GM19328 (cell line): Measurements from ENCODE around the gene TRIP13.
"Not testable (repeated sequence)": the region's sequence is repeated elsewhere in the genome, so short reads cannot be mapped to it uniquely, and the experiment has no call there.

Source experiments
- ATAC-seq: cut with Tn5 transposase; IDR thresholded peaks from one replicate; pipeline ENCODE4 v1.9.1; 2021; ENCODE audit warnings: mild to moderate bottlenecking, moderate library complexity; ENCODE audit not compliant: unreplicated experiment

TRIP13 gene

DNA sequence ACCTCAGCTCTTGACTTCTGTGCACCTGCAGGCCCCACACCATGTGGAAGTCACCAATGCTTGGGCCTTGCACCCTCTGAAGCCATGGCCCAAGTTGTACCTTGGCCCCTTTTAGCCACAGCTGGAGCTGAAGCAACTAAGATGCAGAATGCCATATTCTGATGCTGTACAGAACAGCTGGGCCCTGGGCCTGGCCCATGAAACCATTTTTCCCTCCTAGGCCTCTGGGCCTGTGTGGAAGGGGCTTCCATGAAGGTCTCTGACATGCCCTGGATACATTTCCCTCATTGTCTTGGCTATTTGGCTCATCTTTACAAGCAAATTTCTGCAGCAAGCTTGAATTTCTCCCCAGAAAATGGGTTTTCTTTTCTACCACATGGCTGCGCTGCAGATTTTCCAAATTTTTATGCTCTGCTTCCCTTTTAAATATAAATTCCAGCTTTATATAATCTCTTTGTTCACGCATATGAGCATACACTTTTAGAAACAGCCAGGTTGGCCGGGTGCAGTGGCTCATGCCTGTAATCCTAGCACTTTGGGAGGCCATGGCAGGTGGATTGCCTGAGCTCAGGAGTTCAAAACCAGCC, 41.8 kb downstream of the TRIP13 start:
- ATAC-seq, result not testable (repeated sequence)

DNA sequence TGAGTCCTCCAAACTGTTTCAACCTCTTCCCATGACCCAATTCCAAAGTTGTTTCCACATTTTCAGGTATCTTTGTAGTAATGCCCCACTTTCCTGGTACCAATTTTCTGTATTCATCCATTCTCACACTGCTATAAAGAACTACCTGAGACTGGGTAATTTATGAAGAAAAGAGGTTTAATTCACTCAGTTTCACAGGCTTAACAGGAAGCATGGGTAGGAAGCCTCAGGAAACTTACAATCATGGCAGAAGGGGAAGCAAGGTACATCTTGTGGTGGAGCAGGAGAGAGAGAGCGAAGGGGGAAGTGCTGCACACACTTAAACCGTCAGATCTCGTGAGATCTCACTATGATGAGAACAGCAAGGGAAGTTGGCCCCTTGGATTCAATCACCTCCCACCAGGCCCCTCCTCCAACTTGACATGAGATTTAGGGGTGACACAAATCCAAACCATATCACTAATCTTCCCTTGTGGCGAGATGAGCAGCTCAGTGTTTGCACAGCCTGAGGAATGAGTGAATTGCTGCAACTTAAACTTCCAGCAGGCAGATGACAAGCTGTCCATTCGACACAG, 42.9 kb downstream of the TRIP13 start:
- no peak for ATAC-seq

DNA sequence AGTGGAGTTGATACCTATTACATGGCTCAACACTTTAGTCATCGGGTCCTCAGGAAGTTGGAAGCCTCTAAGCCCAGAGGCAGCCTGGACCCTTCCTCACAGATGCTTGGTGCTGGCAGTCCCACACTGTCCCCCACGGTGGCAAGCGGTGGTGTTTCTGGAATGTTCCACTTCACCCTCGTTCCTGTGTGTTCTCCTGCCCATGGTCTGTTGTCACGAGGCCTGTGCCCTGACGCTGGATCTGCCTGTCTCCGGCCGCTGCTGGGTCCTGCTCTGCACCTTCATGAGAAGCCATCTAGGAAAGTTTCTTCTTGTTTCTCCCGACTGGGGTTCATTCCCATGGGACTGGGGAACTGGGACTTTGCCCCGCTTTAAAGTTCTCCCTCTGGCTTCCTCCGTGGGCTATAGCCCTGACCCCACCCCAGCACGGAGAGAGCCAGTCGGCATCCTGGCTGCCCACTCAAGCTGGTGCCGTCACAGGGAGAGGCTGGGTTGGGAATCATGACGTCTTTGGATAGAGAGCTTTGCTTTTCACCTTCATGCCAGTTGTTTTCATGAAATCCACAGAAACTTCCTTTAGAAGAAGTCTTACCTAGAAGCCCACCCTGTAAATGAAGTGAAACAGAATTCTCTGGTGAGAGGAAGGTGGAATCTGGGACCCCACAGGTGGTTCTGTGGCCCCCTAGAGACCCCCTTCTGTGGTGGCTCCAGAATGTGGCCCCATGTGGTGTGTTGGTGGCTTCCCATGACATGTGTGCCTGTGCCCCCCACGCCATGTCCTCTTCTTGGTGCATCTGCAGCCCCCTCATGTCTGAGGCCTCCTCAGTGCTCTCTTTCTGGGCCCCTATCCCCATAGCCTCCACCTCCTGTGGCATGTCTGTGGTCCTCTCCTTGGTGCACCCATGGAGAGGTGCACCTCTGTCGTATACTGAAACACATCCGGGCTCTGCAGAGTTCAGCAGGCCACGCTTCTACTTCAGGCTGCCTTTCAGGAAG, 43.8 kb downstream of the TRIP13 start:
- ATAC-seq, result no peak

DNA sequence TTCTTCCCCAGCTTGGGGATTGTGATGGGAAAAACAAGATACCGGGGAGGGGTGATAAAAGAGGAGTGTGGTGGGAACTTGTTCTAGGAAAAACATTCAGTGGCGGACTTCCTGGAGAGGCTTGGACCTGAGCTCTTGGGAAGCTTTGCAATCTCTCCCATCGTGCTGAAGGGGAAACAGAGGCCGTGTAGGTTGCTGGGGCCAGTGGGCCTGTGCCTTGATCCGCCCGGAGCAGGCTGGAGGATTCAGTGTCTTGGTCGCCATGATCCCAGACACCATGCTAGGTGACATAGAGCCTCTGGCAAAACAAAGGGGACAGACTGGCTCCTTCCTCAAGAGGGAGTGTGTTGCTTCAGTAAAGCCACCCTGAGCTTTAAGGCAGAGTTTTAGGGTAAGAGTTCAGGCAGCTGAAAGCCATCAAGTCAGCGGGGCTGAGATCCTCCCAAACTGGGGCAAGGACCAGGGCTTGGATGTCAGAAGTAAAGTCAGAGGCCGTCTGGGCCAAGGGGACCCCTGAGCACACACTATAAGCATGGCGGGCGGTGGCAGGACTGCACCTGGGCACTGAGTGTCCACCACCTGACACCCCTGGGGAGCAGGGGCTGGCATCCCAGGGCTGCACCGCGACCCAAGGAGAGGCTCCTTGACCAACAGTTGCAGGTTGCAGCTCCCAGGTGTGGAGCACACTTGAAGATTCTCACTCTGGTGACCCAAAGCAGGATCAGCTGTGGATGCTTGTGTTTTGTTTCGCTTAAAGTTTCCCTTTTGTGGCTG, 44.7 kb downstream of the TRIP13 start:
- no peak for ATAC-seq

DNA sequence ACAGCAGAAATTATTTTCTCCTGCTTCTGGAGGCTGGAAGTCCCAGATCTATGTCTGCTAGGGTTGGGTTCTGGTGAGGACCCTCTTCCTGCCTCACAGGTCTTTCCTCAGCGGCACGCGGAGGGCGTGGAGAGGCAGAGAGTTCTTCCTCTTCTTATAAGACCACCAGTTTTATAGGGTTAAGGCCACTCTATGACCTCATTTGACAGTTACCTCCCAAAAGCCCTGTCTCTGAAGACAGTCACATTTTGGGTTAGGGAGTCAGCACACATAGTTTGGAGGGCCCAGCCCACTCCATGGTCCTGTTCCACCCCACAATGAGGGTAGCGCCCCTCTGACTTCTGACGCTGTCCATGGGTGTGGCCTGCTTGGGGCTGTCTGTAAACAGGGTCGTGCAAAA, 46.7 kb downstream of the TRIP13 start:
- ATAC-seq, result no peak

DNA sequence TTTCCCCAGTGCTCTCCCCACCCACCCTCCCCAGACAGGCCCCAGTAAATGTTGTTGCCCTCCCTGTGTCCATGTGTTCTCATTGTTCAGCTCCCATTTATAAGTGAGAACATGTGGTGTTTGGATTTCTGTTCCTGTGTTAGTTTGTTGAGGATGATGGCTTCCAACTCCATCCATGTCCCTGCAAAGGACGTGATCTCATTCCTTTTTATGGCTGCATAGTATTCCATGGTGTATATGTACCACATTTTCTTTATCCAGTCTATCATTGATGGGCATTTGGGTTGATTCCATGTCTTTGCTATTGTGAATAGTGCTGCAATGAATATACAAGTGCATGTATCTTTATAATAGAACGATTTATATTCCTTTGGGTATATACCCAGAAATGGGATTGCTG, 48.1 kb downstream of the TRIP13 start:
- ATAC-seq, result not testable (repeated sequence)

DNA sequence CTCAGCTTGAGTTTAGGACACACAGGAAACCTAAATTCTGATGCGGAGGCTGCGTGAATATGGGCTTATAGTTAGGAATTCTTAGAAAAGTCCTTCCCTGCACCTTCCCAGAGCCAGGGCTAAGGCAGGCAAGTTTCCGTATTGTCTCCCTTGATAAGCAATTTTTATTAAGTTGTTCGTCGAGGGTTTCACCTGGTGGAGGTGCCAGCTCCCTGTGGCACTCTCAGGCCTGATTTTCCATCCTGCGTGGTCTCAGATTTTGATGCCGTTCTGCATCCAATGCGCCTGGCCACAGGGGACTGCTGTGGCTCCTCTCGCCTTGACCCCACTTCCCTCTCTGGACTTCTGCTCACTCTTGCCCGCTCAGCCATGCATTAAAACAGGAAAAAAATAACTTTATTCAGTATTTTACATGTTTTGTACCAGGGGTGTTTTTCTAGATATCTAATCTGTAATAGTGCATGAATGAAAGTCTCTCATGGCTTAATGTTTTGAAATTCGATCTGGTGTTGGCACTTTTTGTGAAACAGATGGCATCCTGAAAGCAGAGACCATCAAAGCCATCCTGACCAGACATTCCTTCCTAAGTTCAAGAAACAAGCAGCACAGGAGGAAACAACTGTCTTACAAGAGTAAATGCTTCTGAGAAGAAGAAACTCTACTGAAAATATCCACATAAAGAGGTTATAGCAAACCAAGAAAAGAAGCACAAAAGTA, 50.7 kb downstream of the TRIP13 start:
- no peak for ATAC-seq

DNA sequence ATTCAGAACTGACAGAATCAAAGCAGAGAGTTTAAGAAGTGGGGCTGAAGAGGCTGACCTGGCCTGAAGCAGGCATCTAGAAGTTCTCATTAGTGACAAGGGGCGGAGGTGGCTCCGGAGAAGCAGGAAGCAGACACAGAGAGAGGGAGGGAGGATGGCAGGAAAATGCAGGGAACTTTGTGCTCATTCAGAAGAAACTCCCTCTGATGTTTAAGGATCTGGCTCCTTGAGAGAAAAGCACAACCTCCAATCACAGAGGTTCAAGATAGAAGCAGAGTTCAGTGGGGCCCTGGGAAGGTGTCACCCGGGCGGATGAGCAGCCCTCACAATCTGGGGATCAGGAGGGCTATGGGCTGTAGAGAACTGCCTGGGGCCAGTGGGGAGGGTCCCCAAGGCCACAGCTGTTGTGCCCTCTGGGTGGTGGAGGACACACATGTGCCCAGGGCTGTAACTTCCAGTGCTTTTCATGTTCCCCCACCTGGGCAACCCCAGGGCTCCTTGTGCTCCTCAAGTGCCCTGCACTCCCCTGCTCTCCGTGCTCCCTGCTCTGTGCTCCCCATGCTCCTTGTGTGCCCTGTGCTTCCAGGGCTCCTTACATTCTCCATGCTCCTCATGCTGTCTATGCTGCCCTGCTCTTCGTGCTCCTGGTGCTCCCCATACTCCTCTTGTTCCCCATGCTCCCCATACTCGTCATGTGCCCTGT, 51.4 kb downstream of the TRIP13 start:
- ATAC-seq, result no peak

DNA sequence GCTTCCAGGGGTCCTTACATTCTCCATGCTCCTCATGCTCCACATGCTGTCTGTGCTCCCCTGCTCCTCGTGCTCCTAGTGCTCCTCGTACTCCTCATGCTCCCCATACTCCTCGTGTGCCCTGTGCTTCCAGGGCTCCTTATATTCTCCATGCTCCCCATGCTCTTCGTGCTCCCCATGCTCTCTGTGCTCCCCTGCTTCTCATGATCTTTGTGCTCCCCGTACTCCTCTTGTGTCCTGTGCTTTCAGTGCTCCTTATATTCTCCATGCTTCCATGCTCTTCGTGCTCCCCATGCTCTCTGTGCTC, 51.9 kb downstream of the TRIP13 start:
- no peak for ATAC-seq

DNA sequence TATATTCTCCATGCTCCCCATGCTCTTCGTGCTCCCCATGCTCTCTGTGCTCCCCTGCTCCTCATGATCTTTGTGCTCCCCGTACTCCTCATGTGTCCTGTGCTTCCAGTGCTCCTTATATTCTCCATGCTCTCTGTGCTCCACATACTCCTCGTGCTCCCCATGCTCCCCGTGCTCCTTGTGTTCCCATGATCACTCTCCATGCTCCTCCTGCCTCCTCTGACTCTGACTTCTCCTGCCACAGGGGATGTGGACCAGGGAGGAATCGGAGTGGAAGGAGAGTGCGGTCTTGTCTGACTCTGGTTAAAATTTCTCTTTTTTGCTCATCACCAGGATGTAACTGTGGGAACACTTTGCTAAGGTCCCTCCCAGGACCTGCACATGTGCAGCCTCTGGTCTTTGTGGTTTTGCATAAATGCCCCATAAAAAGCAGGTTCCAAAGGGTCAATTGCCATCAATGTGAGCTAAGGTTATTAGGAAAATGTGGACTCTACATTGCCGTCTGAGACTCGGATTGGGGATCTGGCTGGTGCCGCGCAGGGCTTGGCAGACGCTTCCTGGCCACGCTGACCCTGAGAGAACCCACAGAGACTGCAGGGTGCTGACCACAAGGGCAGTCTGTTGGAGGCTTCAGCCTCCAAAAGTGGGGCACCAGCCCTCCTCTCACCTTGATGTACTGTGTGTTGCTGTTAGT, 52.5 kb downstream of the TRIP13 start:
- ATAC-seq, result no peak

DNA sequence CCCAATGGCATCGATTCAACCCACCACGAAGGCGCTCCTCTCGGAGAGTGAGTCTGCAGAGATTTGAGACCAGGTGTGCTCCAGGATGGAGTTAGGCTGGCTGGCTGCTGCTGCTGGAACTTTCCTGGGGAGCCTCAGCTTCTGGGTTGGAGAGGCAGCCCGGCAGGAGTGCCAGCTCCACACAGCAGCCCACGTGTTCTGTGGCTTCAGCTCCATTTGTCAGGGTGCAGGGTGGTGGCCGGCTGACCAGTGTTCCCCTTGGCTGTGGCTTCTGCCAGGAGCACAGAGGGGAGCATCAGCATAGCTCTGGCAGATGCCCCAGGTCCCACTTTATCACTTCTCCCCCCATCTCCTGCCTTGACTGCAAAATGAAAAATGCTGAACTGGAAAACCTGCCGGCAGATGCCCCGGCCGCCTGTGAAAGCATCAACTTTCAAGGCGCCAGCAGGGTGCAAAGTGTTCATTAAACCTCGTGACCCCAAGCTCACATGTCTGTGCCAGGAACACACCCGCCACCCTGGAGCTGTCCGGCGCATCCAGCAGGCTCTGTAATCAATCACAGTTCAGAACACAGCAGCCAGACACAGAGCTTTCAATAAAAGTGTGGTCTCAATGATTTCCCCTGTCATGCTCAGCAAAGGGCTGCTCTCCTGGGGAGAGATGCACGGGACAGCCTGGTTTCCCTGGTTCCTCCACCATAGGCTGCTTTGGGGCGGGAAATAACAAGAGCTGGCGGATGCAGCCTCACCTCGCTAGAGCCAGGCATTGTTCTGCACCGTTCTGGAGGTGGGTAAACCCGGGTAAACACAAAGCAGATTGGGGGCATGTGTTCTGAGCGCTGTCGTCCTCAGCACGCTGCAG, 53.2 kb downstream of the TRIP13 start:
- ATAC-seq, result no peak

DNA sequence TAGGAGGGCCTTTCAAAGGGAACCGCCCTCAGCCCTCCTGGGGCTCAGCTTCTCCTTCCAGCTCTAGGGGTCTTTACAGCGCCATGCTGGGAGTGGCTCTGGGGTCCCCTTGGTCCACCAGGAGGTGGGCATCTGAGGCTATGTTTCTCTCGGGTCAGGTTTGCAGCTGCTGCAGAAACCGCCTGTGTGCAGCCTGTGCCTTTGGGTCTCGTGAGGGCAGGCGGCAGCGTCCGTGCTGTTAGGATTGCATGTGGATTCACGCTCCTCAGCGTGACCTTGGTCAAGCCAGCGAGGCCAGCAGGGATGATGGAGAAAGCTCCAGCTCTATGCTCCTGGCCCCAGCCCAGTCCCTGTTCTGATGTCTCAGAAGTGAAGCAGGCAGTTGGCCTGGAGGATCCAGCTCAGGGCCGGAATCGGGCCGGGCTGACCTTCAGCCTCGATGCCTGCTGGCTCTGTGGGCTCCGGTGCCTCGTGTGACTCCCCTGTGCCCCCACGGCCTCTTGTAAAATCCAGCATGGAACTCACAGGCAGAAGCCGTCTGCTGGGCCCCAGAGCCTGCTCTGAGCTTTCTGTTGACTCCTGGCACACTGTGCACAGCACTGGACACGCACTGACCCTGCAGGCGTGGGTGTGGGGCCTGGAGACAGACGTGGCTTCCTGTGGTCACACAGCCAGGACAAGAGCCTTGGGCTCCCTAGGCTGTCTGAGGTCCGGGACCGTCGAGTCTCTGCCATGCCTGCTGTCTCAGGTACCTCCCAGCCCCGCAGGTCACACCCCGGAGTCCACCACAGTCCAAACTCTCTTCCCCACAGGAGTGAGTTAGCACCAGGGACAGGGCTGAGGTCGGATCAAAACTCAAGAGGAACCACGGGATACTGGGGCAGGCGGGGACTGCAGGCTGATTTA, 54.3 kb downstream of the TRIP13 start:
- ATAC-seq, result no peak

DNA sequence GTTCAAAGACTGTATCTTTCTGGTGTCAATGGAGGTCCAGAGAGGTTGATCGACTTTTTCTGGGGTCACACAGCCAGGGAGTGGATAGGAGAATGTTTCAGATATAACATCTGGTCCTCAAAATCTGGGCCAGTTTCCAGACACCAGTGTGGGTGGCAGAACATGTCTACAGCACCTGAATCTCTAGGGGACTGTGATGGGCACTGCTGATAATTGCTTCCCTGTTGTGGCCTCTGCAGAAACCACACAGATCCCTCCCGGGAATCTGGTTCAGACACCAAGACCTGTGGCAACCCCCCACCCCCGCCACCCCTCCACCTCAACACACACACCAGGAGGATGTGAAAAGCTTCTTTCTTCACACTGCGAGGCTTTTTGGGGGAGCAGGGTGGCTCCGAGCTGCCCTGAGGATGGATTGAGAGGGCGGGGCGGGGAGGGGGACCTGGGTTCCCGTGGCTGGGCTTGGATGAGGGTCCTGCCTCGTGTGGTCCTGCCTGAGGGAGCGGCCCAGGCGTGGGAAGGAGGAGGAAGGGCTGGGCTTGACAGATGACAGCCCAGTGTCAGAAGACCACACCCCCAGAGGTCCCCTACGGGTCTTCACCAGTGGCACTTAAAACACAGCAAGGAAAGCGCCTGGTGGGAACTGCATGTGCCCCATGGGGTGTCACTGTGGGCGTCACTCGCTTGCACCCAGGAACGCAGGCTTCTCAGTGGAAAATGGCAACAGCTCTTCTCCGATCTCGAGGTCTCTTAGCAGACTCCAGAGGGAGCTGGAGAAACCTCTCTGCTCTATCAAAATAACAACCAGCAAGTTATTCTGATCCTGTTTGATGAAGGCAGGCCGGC, 55.2 kb downstream of the TRIP13 start:
- ATAC-seq, result no peak

DNA sequence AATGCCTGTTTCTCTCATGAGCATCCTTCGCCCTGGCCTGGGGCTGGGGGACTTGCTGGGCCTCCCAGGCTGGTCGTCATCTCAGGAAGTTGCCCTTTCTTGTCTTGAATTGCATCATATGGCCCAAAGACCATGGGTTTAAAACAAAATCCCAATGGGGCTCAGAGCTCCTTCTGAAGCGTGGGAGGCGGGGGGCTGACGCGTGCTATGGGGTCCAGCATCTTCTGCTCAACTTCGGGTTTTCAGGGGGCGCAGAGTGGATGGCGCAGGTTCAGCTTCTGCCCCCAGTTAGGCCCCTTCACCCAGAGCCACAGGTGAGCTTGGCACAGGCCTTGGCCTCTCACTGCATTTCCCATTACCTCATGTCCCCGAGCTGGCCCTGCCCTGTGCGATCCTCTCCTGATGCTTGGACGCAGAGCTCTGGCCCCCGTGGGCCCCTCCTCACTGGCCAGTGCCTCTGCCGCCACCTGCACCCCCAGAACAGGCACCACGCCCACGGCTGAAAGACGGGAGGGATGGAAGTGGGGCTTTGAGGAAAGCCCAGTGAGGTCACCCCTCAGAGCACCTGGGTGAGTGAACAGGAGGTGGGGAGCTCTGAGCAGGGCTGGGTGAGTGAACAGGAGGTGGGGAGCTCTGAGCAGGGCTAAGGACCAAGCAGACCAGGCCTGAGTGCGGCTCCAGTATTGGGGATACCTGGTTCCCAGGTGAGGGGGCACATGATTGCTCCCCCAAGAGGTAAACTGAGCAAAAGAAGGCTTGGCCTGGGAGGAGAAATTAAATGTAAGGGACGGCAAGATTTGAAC, 56.0 kb downstream of the TRIP13 start:
- ATAC-seq, result no peak

DNA sequence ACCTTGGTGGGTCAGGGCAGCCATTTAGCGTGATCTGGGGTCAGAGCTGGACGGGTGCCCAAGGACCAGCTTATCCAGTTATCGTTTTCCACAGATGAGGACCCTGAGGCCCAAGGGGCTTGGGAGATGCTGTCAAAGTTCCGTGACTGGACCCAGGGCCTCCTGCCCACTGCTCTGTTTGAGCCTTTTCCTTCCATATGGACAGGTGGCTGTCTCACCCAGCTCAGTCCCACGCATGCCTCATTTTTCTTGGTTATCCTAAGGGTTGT, 56.5 kb downstream of the TRIP13 start:
- ATAC-seq, result no peak
